ENCODE measurements around the gene UCP2.

The UCP2 gene

GRCh38 chr11:74009675-74010305 lies 27.1 kb upstream of the UCP2 start:
- DNase-seq, result no peak

- DNase-seq, result no peak
Observed at GRCh38 chr11:74009230-74009547, 26.5 kb upstream of the UCP2 start.

GRCh38 chr11:74008373-74009229 lies 26.0 kb upstream of the UCP2 start, which contains the start of gene UCP3:
Gene UCP3, minus strand, starts transcription at chr11:74009085. Its CDS starts 2,043 bp downstream, at chr11:74007042.
- DNase-seq, result no peak

- no peak for DNase-seq
Observed at GRCh38 chr11:74007691-74008372, 25.2 kb upstream of the UCP2 start.

- no peak for DNase-seq
Observed at GRCh38 chr11:74006743-74007304, 24.2 kb upstream of the UCP2 start.

- DNase-seq, result no peak
Observed at GRCh38 chr11:74005721-74006517, 23.3 kb upstream of the UCP2 start.

GRCh38 chr11:74004759-74005615 lies 22.3 kb upstream of the UCP2 start:
- no peak for DNase-seq

- DNase-seq, result no peak
Observed at GRCh38 chr11:74004046-74004695, 21.5 kb upstream of the UCP2 start.

- DNase-seq, result no peak
Observed at GRCh38 chr11:74002832-74003231, 20.2 kb upstream of the UCP2 start.

- DNase-seq, result no peak
Observed at GRCh38 chr11:74001822-74002286, 19.2 kb upstream of the UCP2 start.

- DNase-seq, result no peak
Observed at GRCh38 chr11:74000307-74001133, 17.9 kb upstream of the UCP2 start.

GRCh38 chr11:73999581-74000306 lies 17.1 kb upstream of the UCP2 start:
- no peak for DNase-seq

- no peak for DNase-seq
Observed at GRCh38 chr11:73998846-73999575, 16.4 kb upstream of the UCP2 start.

GRCh38 chr11:73997120-73997770 lies 14.6 kb upstream of the UCP2 start:
- DNase-seq, result no peak

- DNase-seq, result no peak
Observed at GRCh38 chr11:73996161-73996747, 13.6 kb upstream of the UCP2 start.

GRCh38 chr11:73995731-73996130 lies 13.1 kb upstream of the UCP2 start:
- no peak for DNase-seq

GRCh38 chr11:73995247-73995646 lies 12.6 kb upstream of the UCP2 start:
- no peak for DNase-seq
